GM04503 (cell line): ENCODE data around the gene MAP2K1.

Source experiments
- DNase-seq: peaks from one replicate; pipeline ENCODE4 v3.0.0-alpha.2; 2012; ENCODE audit warnings: low read depth

The MAP2K1 gene

DNA sequence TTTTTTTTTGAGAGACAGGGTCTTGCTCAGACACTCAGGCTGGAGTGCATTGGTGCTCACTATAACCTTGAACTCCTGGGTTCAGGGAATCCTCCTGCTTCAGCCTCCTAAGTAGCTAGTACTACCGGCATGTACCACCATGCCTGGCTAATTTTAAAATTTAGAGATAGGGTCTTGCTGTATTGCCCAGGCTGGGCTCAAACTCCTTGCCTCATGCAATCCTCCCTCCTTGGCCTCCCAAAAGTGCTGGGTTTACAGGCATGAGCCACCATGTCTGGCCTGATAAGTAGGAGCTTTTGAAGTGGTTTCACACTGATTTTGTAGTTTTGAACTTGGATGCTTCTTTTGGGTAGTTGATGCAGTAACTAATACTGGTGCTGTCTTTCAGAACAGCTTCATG lies 7.8 kb downstream of the MAP2K1 start:
- DNase-seq, result no peak

DNA sequence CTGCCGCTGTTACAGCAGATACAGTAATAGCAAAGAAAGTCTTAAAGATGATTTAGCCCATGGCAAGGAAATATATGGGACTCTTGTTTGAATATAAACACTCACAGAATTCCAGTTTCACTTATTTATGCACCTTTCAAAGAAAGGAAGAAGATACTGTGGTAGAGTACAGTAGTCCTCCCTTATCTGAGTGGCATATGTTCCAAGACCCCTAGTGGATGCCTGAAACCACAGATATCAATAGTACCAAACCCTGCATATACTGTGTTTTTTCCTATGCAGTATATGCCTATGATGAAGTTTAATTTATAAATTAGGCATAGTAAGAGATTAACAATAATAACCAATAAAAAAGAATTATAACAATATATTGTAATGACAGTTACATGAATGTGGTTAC lies 8.2 kb downstream of the MAP2K1 start:
- no peak for DNase-seq

DNA sequence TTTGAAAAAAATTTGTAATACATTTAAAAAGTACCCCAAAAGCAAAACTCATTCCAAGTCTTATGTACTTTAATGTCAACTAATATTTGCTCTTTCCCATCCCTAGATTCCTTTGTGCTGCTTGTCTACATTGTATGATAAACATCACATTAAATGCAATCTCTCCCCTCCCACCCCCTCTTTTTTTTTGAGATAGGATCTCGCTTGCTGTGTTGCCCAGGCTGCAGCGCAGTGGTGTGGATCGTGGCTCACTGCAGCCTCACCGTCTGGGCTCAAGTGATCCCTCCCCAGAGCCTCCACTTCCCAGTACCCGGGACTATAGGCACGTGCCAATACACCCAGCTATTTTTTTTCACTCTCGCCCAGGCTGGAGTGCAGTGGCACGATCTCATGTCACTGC lies 12.6 kb downstream of the MAP2K1 start:
- DNase-seq, result no peak

DNA sequence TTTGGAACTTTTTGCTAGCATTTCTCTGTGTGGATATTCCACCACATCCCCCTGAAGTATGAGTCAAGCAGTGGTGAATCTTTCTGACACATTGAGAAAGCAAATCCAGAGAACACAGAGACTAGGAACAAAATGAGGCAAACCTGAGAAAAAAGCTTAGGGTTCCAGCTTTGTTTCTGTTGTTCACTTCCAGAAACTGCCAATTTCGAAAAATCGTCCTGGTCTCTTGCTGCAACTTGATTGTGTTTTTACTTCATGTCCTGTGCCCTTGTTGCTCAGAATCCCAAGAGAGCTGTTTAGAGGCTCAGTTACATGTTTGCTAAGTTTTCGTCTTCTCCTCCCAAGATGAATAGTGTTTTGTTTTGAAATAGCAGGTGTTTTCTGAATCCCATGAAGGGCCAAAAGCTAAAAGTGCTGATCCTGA lies 13.7 kb downstream of the MAP2K1 start:
- DNase-seq, result no peak

DNA sequence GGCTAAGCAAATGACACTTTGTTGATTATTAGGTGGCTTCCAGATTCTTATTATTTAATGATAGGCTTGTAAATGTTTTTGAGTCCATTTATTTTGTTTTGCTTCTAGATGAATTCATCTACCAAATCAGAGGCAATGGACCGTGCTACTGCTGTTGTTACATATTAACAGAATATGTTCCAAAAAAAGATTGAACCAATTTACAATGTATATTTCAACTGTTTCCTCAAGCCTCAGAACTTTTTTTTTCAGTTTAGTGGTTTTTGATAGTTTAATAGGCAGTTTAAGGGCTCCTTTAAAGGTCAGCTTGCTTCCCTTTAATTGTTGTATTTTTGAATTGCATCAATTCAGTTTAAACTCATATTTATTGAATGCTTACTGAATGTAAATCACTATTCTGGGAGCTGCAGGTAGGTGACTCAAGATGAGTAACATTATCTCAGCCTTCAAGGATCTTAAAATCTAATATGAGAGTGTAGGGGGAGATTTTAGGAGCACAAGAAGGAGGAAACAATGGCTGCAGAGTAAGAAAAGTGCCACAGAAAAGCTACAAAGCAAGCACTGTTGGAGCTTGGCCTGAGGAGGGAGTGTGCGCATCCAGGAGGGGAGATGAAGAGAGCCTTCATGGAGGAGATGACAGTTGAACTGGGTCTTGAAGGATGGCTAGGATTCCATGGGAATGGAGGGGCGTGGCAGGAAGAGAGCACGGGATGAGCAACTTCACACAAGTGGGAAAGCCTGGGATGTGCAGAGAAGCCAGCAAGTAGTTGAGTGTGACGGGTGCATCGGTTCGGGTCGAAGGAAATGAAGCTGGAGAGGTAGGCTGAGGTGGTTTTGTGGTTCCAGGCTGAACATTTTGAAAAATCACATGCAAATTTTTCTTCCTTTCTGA lies 14.7 kb downstream of the MAP2K1 start:
- DNase-seq, result no peak

DNA sequence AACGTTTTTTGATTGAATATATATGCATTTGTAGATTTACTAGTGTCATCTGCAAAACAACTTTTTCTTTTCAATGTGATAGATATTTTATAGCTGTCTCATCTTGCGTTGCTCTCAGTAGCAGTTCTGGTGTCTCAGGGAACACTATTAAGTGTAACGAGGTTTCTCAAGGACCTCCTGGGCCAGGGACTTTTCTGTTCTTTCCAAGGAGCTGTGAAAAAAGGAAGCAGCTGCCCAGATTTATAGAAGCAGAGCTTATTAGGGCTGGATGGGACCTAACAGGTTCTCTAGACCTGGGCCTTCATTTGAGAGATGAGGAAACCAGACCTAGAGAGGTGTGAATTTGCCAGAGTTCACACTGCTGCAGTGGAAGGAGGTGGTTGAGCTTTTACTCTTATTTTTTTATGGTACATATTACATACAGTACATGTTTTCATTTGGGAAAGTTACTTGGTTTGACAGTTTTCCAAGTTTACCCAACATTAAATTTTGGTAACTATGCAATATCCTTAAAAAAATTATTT lies 16.1 kb downstream of the MAP2K1 start:
- no peak for DNase-seq

DNA sequence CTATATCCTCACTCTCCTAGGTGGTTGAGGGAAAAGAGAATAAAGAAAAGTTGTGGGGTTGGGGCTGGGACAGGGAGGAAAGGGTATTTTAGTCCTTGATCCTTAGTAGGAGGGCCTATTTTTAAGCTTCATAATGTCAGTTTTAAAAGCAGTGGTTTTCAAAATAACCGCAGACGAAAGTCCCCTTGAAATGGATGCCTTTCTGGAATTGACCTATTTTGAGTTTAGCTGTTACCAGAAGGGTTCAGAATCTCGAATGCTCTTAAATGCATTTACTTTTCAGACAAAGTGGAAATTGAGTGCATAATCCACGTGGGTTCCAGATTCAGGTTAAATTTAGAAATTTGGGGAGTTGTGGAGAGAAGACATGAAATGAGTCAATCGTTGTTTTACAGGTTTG lies 16.6 kb downstream of the MAP2K1 start:
- DNase-seq, result no peak

DNA sequence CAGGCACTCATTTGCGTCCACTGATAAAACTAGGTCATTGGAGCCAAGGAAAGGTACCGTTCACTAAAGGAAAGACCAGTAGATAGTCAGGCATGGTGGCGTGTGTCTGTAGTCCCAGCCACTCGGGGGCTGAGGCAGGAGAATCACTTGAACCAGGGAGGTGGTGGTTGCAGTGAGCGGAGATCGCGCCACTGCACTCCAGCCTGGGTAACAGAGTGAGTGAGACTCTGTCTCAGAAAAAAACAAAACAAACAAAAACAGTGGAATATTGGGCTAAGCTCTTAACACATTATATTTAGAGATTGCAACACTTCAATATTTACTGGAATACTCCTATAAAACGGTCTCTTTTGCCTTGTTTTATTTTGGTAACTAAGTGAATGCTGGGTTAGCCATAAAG lies 17.4 kb downstream of the MAP2K1 start:
- no peak for DNase-seq

DNA sequence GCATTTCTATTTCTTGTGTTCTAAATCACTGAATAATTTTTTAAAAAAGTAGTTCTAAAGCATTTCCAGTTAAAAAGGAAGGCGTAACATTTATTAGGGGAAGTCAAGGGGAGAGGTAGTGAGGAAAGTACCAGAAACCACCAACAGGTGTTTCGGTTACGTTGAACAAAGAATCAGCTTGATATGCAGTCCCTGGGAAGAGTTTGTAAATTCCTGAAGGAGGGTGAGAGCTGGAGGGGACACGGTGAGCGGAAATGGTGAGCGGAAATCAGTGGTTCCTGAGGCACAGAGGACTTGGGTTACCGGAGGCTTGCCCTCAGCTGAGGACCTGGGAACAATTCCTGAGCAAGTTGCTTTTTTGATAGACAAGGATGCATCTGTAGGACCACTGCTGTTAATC lies 17.8 kb downstream of the MAP2K1 start:
- DNase-seq, result no peak

DNA sequence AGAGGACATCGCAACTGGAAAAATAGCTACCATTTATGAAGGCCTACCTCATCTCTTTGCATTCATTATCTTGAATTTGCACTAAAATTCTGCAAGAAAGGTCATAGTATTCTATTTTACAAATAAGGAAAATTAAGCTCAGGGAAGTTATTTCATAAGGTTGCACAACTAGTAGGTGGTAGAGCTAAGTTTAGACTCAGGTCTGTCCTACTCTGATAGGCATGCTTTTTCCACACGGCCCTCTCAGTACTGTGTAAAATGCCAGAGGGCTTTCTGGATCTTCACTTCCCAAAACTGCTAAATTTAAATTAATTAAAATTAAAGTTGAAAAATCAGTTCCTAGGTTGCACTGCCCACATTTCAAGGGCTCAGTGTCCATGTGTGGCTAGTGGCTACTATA lies 18.3 kb downstream of the MAP2K1 start:
- no peak for DNase-seq

DNA sequence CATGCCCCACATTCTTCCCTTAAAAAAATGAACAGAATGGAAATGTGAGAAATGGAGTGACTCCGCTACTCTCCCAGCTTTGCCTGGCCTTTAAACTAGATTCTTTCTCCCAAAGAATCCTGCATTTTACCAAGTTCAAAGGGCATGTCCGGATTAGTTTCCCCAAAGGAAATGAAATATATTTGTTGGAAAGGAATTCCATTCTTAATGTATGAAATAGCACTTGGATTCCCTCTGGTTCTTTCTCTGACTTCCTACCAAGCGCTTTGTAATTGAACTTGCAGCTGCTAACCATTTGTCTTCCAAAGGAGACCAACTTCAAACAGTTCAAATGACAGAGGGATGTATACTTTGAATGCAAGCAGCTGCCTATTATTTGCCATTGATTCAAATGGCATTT lies 18.9 kb downstream of the MAP2K1 start:
- DNase-seq, result no peak

DNA sequence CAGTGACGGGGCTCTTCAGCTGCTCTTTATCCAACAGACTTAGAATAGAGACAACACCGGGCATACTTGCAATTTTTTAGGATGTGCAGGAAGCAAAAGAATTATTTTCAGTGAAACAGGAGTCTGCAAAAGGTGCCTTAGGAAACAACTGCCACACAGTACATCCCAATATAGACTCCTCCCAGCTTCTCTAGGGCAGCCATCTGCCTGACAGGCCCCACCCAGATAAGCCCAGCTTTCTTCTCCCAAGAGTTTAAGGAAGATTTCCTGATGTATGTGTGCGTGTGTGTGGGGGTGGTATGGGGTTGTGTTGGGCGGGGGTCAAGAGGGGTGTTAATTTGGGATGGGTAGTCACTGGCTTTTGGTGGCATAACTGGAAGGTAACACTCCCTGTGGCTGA lies 21.5 kb downstream of the MAP2K1 start:
- no peak for DNase-seq

DNA sequence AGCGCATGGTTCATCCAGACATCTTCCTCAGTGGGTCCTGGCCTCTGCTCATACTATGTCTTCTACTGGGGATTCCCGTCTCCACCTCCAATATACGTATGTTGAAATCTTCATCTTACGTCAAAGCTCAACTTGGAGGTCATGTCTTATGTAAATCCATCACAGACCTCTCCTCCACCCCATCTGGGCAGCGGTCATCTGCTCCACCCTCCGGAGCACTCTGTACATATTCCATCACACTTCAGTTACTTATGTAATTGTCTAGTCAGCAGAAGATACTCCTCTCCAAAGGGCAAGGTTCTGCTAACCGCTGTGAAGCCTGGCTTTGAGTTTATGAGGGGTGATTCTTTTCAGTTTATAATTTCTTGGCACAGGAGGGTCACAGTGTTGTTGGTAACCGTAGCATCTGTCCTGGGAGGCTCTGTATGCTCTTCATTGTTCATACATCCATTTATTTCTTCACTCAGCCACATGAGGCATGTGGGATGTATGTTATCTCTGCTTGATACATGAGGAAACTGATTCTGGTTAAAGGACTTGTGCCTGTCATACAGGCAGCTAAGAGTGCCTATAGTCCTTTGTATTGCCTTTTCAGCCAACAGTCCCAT lies 22.1 kb downstream of the MAP2K1 start:
- no peak for DNase-seq

DNA sequence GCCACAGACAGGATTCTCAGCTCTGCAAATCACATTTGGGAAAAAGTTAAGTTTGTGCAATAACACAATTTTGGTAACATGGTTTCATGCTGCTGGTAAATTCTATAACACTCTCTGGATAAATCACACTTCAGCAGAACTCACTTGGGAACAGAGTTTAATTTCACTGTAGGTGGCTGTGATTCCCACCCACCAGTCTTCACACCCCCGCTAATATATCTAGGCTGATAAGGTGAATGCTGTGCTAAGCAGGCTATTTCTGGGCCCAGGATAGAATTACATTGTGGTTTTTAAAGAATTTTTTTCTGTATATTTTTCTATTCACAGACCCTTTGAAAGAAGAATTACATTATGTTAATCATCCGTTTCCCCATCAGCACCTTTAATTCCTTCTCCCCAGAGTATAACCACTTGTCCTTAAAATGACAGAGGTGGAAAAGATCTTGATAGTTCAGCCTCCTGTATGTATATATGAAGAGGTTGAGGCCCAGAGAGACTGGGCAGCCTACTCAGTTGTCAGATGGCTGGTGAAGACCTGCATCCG lies 22.9 kb downstream of the MAP2K1 start:
- no peak for DNase-seq

DNA sequence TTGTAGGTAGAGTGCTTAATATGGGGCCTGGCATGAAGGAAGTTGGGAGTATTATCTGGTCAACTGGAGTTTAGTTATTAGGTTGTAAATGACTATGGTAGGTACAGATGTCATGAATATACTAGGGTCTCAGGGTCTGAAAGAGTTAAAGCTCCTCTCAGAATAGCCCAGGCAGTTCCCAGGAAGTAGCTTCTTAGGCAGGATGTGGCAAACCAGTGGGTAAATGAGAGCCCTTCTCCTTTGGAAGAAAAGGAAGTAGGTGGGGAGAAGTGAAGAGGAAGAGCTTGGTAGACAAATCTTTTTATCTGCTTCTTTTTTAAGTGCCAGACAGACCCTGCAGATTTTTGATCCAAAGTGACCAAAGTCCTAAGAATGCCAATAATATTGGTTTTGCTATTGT lies 24.5 kb downstream of the MAP2K1 start:
- no peak for DNase-seq

DNA sequence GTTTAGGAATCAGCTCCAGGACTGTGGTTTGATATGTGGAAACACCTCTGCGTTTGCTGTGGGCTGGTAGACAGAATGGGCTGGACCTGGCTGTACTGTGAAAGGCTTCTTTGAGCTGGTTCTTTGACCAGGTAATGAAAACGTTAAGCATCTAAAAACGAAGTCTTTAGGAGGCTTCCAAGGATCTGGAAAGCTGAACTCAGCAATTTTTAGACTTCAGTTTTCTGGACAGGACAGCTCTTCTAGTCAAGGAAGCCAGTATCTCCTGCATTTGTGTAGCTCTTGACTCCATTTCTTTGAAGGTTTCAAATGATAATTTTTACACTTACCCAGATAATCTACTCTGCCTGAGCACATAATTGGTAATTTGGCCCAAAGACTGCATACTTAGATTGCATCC lies 25.5 kb downstream of the MAP2K1 start:
- no peak for DNase-seq

DNA sequence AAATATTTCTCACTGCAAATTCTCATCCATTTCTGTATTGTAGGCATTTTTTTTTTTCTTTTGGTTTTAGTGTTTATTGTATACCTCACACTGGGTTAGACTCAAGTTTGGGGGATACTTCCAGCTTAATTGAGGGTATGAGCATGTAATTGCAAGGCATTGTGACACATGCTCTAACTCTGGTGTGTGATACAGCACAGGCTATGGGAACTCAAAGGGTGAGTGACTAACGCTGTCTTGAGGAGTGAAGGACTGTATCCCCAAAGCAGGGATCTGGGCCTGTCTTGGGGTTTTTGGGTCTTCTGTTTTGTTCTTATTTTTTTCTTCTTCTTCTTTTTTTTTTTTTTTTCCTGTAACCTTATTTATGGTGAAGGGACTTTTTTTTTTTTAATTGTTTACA lies 26.9 kb downstream of the MAP2K1 start:
- DNase-seq, result no peak

DNA sequence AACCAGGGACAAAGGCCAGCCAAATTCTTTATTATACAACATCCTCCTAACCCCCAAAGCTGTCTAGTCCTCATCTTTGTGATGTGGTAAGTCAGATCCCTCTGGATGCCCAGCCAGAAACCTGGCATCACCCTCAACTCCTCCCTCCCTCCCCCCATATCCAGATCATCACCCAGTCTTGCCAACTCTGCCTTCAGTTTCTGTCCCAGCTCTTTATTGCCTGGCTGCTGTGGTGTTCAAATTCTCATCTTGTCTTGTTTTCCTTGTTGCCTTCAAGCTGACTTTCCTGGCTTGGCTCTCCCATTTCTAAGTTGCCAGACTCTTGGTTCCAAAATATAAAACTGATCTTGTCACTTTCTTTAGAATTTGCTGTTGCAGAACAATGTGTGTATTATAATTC lies 28.6 kb downstream of the MAP2K1 start:
- no peak for DNase-seq

DNA sequence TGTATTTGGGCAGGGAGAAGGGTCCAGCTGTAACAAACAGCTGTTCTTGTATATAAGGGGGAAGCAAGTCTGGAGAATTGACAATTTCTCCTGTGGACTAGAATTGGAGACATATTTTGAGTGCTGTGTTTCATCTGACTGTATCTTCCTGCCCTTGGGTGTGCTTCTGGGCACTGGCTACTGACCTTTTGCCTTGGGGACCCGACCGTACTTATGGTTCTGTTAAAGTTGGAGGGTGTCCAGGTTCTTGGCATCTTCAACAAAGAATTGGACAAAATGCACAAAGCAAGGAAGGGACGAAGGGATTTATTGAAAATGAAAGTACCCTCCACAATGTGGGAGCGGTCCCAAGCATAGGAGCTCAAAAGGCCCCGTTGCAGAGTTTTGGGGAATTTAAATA lies 31.0 kb downstream of the MAP2K1 start:
- DNase-seq, result no peak

DNA sequence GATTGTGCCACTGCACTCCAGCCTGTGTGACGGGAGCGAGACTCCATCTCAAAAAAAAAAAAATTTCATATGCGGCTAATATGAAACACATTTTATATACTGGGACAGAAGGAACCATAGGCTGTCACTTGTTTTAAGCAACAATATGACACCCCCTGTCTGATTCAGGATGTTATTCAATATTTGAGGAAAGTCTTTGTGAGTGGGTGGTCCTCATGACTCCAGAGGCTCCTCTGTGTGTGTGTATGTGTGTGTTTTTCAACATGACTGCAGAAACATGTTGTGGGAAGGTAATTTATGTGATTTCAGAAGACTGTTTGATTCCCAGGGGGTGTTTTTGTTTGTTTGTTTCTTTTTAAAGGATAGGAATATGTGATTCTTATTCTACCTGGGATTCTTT lies 32.8 kb downstream of the MAP2K1 start:
- no peak for DNase-seq

DNA sequence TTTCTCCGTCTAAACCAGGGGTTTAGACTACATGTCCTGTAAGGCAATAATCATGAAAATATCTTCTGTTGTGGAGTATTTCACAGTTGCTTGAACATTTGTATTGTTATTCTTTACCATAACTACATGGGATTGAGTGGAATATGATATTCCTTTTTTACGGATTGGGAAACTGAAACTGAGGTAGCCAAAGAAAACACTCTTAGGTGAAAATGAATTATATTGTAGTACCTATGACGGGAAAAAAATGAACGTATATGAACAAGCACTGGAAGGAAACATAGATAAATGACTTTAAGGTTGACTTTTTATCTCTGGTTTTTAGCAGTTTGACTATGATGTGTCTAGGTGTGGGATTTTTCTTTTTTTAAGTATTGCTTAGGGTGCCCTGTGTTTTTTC lies 35.6 kb downstream of the MAP2K1 start:
- DNase-seq, result no peak

DNA sequence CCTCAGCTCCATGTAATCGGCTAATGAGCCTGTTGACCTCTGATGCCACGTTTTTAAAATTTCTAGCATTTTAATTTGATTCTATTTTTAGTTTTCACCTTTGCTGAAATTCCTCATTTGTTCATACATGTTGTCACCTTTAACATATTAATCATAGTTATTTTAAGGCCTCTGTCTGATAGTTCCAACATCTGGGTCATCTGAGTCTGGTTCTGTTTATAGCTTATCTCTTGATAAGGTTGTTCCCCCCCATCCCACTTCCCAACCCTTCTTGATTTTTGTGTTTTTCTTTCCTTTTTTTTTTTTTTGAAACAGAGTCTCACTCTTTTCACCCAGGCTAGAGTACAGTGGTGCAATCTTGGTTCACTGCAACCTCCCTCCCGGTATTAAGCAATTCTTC lies 36.4 kb downstream of the MAP2K1 start:
- DNase-seq, result no peak

DNA sequence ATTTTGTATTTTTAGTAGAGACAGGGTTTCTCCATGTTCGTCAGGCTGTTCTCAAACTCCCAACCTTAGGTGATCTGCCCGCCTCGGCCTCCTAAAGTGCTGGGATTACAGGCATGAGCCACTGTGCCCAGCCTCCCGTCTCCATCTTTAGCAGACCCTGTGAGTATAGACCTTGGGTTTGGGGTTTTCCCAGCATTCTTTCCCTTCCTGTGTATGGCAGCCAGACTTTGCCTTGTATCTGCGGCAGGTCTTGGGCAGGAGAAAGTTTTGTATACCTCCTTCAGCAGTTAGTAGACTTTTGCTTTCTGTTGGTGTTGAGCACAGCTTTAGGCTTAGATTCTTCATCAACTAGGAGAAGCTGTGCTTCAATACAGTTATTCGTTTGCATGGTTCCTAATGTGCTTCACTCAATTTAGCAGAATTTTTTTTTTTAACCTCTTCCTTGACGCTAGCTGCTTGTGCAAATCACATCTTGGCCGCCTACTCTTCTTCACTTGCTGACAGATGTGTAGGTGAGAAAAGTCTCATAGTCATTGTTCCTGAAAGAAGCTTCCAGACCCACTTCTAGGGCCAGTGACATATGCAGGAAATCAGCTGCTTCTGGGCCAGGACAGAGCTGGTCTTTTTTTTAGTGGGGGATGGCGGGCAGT lies 38.4 kb downstream of the MAP2K1 start:
- DNase-seq, result no peak
